Measurements from ENCODE around the gene ASB8. TPM values are rescaled to one million over a fixed set of nuclear protein-coding genes. Genes with fewer than 3 reads are reported as not detected.

The ASB8 gene
- total RNA-seq, 2 donors from 2014 or later: 35.7 to 68.6 TPM

- peak within 1 kb of the TSS; percentile 95 to 98 for H3K4me3 ChIP-seq
- H3K27me3 ChIP-seq: no peaks in the 10 kb centered on the region
- peak; percentile 85 for DNase-seq (ENCODE audit: low spot score)
- no peaks in the 10 kb centered on the region for H3K36me3 ChIP-seq
- peak within 1 kb of the TSS; percentile 93 for H3K27ac ChIP-seq
- peak in 1 of 2 donors; percentile 40 for TF ChIP-seq CTCF (IDR thresholded peaks at IDR 0.05)
- H3K4me1 ChIP-seq: peaks cover 0 to 23% of the 10 kb centered on the region in 2 donors
- no peaks in the 10 kb centered on the region for H3K9me3 ChIP-seq
Observed at GRCh38 chr12:48105867-48106680, 51.2 kb downstream of the ASB8 start, which contains the start of gene SENP1. Gene SENP1, minus strand, starts transcription at chr12:48106079. Its CDS starts 4,607 bp downstream, at chr12:48101472.

- Histone ChIP-seq H3K9me3 (no peaks in the 10 kb centered on the region), H3K27me3 (no peaks in the 10 kb centered on the region), H3K4me1 (peaks cover 0 to 23% of the 10 kb centered on the region in 2 donors), H3K36me3 (no peaks in the 10 kb centered on the region), H3K4me3 (peak overlapping the region; percentile 95 to 98), H3K27ac (peak overlapping the region; percentile 93)
- no peak for DNase-seq (ENCODE audit: low spot score)
- no peak for TF ChIP-seq CTCF (IDR thresholded peaks at IDR 0.05)
Observed at GRCh38 chr12:48105321-48105866, 51.9 kb downstream of the ASB8 start.

- H3K27ac ChIP-seq: no peak overlapping the region
- H3K4me1 ChIP-seq: peaks cover 0 to 23% of the 10 kb centered on the region in 2 donors
- H3K27me3 ChIP-seq: no peaks in the 10 kb centered on the region
- H3K4me3 ChIP-seq: peak overlapping the region in 1 of 2 donors; percentile 98
- TF ChIP-seq CTCF (IDR thresholded peaks at IDR 0.05): no peak
- no peaks in the 10 kb centered on the region for H3K36me3 ChIP-seq
- H3K9me3 ChIP-seq: no peaks in the 10 kb centered on the region
- DNase-seq (ENCODE audit: low spot score): no peak
Observed at GRCh38 chr12:48104531-48104930, 52.8 kb downstream of the ASB8 start.

Small RNAs within 50 kb of the gene (microRNA-seq; reads per million reads assigned to microRNA genes)
- 17.7 to 30.4 reads per million in 2 donors for gene MIR6505 (ENCODE audit: borderline number of aligned reads in 2 of 2, borderline replicate concordance in 1 of 2)

Other genes with a start within 250 kb of the ASB8 start
- 100 to 1,000 TPM in 1 of 2 donors, 10 to 100 TPM in 1; 54.7 to 107 TPM for gene TMEM106C, start 193.9 kb downstream of the ASB8 start, total RNA-seq
- not detected for gene COL2A1, start 153.0 kb downstream of the ASB8 start, total RNA-seq
- 10 to 100 TPM; 11.6 to 13.9 TPM for gene SENP1, start 51.4 kb downstream of the ASB8 start, total RNA-seq
- 100 to 1,000 TPM; 111 to 193 TPM for gene PFKM, start 38.2 kb downstream of the ASB8 start, total RNA-seq
- gene CCDC184, start 26.1 kb upstream of the ASB8 start, total RNA-seq: 1 to 10 TPM in 1 of 2 donors, under 1 TPM in 1; 0.37 to 1.4 TPM
- gene OR10AD1, start 45.8 kb upstream of the ASB8 start, total RNA-seq: not detected
- 10 to 100 TPM; 18.1 to 19.1 TPM for gene ZNF641, start 193.4 kb upstream of the ASB8 start, total RNA-seq